Neural progenitor cell (in vitro differentiated cells): ENCODE data around the gene GORAB. TPM values are rescaled to one million over a fixed set of nuclear protein-coding genes. Genes with fewer than 3 reads are reported as not detected.

Experiments used
- DNase-seq: peaks from one replicate; pipeline ENCODE4 v3.0.0-alpha.2; 2016; ENCODE audit warnings: low spot score
- H2AFZ ChIP-seq: fragments of 200-600 bp; sonication (generic); replicated peaks from 2 replicates; pipeline ENCODE4 v1.6.1; 2016; ENCODE audit warnings: antibody characterized with exemption
- H3F3A ChIP-seq: fragments of 200-600 bp; sonication (generic); 2 replicates; pipeline ENCODE4 v1.6.1; 2016; ENCODE audit warnings: antibody characterized with exemption, low read depth
- H3K27ac ChIP-seq: fragments of 200-600 bp; sonication (generic); 2 replicates; pipeline ENCODE4 v1.5.1; 2016; ENCODE audit warnings: mild to moderate bottlenecking
- H3K27me3 ChIP-seq: fragments of 200-600 bp; sonication (generic); 2 replicates; pipeline ENCODE4 v1.6.1; 2016; ENCODE audit warnings: mild to moderate bottlenecking, moderate library complexity
- H3K36me3 ChIP-seq: fragments of 200-600 bp; sonication (generic); 2 replicates; pipeline ENCODE4 v1.5.1; 2016
- H3K4me1 ChIP-seq: fragments of 200-600 bp; sonication (generic); 2 replicates; pipeline ENCODE4 v1.6.1; 2016; ENCODE audit warnings: mixed run types
- H3K4me2 ChIP-seq: fragments of 200-600 bp; sonication (generic); 2 replicates; pipeline ENCODE4 v1.6.1; 2016
- H3K4me3 ChIP-seq: fragments of 200-600 bp; sonication (generic); 2 replicates; pipeline ENCODE4 v1.5.1; 2016
- H3K79me2 ChIP-seq: fragments of 200-600 bp; sonication (generic); 2 replicates; pipeline ENCODE4 v1.6.1; 2016; ENCODE audit warnings: low read depth
- H3K9ac ChIP-seq: fragments of 200-600 bp; sonication (generic); 2 replicates; pipeline ENCODE4 v1.6.1; 2016
- H3K9me3 ChIP-seq: fragments of 200-600 bp; sonication (generic); 2 replicates; pipeline ENCODE4 v1.5.1; 2016; ENCODE audit warnings: low read depth
- H4K20me1 ChIP-seq: fragments of 200-600 bp; sonication (generic); 2 replicates; pipeline ENCODE4 v1.6.1; 2016; ENCODE audit warnings: low read depth
- H3K27ac Mint-ChIP-seq: 3 replicates; pipeline ENCODE4 v1.8.0; 2021; ENCODE audit warnings: mixed read lengths
- H3K27me3 Mint-ChIP-seq: 2 replicates; pipeline ENCODE4 v1.8.0; 2022; ENCODE audit warnings: low read depth, mild to moderate bottlenecking, inconsistent platforms, moderate library complexity, mixed read lengths; ENCODE audit not compliant: insufficient read depth
- H3K36me3 Mint-ChIP-seq: 3 replicates; pipeline ENCODE4 v1.8.0; 2021; ENCODE audit warnings: mixed read lengths
- H3K4me1 Mint-ChIP-seq: 3 replicates; pipeline ENCODE4 v1.8.0; 2021; ENCODE audit warnings: mixed read lengths
- H3K4me3 Mint-ChIP-seq: 3 replicates; pipeline ENCODE4 v1.8.0; 2021; ENCODE audit warnings: mild to moderate bottlenecking, moderate library complexity, mixed read lengths
- H3K9me3 Mint-ChIP-seq: 3 replicates; pipeline ENCODE4 v1.8.0; 2020; ENCODE audit warnings: mixed read lengths
- CTCF ChIP-seq: fragments of 200-600 bp; sonication (generic); IDR thresholded peaks from 2 replicates; pipeline ENCODE4 v1.5.1; 2017; ENCODE audit warnings: antibody characterized with exemption, mild to moderate bottlenecking
- EZH2 ChIP-seq: fragments of 200-600 bp; sonication (generic); IDR thresholded peaks from 2 replicates; pipeline ENCODE4 v1.6.1; 2017; ENCODE audit warnings: antibody characterized with exemption, mild to moderate bottlenecking, moderate library complexity
- EZH2phosphoT487 ChIP-seq: fragments of 200-600 bp; sonication (generic); IDR thresholded peaks from 2 replicates; pipeline ENCODE4 v1.6.1; 2017; ENCODE audit warnings: antibody characterized with exemption
- total RNA-seq: library from RNA; depleted of rRNA; stranded (reverse); fragments of >200 nt; gene quantifications from 2 replicates; pipeline ENCODE4 v1.2.3, GENCODE V29; 2015; ENCODE audit warnings: low replicate concordance

GORAB gene
- total RNA-seq, 1 donor from 2014 or later: 23.8 TPM

- Histone ChIP-seq H3K79me2 (peaks cover 65% of the 10 kb centered on the region), H3K9me3 (no peaks in the 10 kb centered on the region), H3K4me1 (peaks cover 7% of the 10 kb centered on the region), H3K27ac (no peak overlapping the region), H3F3A (peaks cover 6% of the 10 kb centered on the region), H3K27me3 (no peaks in the 10 kb centered on the region), H3K36me3 (peaks cover 4% of the 10 kb centered on the region), H4K20me1 (no peaks in the 10 kb centered on the region), H3K4me3 (no peak overlapping the region), H2AFZ (no peak overlapping the region), H3K9ac (no peak overlapping the region), H3K4me2 (no peak overlapping the region)
- peaks cover 26% of the 10 kb centered on the region for H3K36me3 Mint-ChIP-seq
- H3K27ac Mint-ChIP-seq: no peak overlapping the region
- H3K4me1 Mint-ChIP-seq: no peaks in the 10 kb centered on the region
- DNase-seq: no peak
- no peaks in the 10 kb centered on the region for H3K27me3 Mint-ChIP-seq
- TF ChIP-seq EZH2: no peak
- no peak for TF ChIP-seq EZH2phosphoT487
- TF ChIP-seq CTCF: no peak
- no peak overlapping the region for H3K4me3 Mint-ChIP-seq
- no peaks in the 10 kb centered on the region for H3K9me3 Mint-ChIP-seq
Observed at GRCh38 chr1:170536924-170537551, 5.1 kb downstream of the GORAB start.

- Mint-ChIP-seq H3K27me3 (no peaks in the 10 kb centered on the region), H3K4me1 (no peaks in the 10 kb centered on the region), H3K9me3 (no peaks in the 10 kb centered on the region), H3K4me3 (no peak overlapping the region), H3K36me3 (peaks cover 30% of the 10 kb centered on the region), H3K27ac (no peak overlapping the region)
- H3K27me3 ChIP-seq: no peaks in the 10 kb centered on the region
- peaks cover 11% of the 10 kb centered on the region for H3K36me3 ChIP-seq
- no peak overlapping the region for H3K9ac ChIP-seq
- H3K4me2 ChIP-seq: no peak overlapping the region
- H3K4me3 ChIP-seq: no peak overlapping the region
- DNase-seq: no peak
- H3F3A ChIP-seq: no peaks in the 10 kb centered on the region
- no peak overlapping the region for H3K27ac ChIP-seq
- H4K20me1 ChIP-seq: no peaks in the 10 kb centered on the region
- no peak overlapping the region for H2AFZ ChIP-seq
- no peaks in the 10 kb centered on the region for H3K9me3 ChIP-seq
- H3K4me1 ChIP-seq: peaks cover 5% of the 10 kb centered on the region
- TF ChIP-seq EZH2phosphoT487 (no peak), EZH2 (no peak), CTCF (no peak)
- H3K79me2 ChIP-seq: peaks cover 58% of the 10 kb centered on the region
Observed at GRCh38 chr1:170537798-170538503, 6.0 kb downstream of the GORAB start.

DNA sequence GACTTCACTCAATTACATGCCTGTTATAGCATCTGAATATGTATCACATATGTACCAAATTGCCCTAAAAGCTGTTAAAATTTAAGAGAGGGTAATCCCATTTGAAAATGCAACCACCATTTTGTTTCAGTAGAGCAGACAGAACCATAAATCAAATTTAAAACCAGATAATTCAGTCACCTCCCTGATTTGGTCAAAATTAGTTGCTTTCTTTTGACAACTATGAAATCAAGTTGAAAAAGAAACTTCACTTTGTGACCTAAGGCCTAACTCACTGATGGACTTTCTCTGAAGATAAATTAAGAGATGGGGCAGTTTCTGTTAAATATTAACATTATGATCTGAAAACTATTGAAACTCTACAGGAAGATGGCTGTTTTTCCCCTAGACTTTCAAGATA is 6.7 kb downstream of the GORAB start:
- no peak overlapping the region for H3K27ac Mint-ChIP-seq
- peaks cover 51% of the 10 kb centered on the region for H3K79me2 ChIP-seq
- TF ChIP-seq EZH2phosphoT487 (no peak), EZH2 (no peak), CTCF (no peak)

More for the DNA sequence above, 6.7 kb downstream of the GORAB start:
- no peak overlapping the region for H3K4me3 ChIP-seq
- no peak overlapping the region for H3K9ac ChIP-seq
- no peak overlapping the region for H2AFZ ChIP-seq
- Mint-ChIP-seq H3K4me3 (no peak overlapping the region), H3K36me3 (peaks cover 34% of the 10 kb centered on the region), H3K9me3 (no peaks in the 10 kb centered on the region), H3K4me1 (no peaks in the 10 kb centered on the region), H3K27me3 (no peaks in the 10 kb centered on the region)
- no peaks in the 10 kb centered on the region for H3K4me1 ChIP-seq
- no peak overlapping the region for H3K4me2 ChIP-seq
- H4K20me1 ChIP-seq: no peaks in the 10 kb centered on the region
- DNase-seq: no peak
- H3K9me3 ChIP-seq: no peaks in the 10 kb centered on the region
- H3K27me3 ChIP-seq: no peaks in the 10 kb centered on the region
- H3K36me3 ChIP-seq: peaks cover 11% of the 10 kb centered on the region
- H3K27ac ChIP-seq: no peak overlapping the region
- no peaks in the 10 kb centered on the region for H3F3A ChIP-seq
